PC-9 (cell line): ENCODE measurements around the gene FLT4. TPM values are rescaled to one million over a fixed set of nuclear protein-coding genes. Genes with fewer than 3 reads are reported as not detected.

Experiments used
- BruUV-seq: library from RNA; stranded (reverse); fragments of 400-500 nt; replicated peaks from 2 replicates; lab custom pipeline; 2021; lab: Mats Ljungman, UMichigan
- CTCF ChIA-PET: fragments of 300-600 bp; sonication (Branson Sonifier 250); formaldehyde crosslinking; loops from one replicate; lab custom pipeline; 2022; ENCODE audit warnings: antibody characterized with exemption; lab: Charles Lee
- POLR2A ChIA-PET: fragments of 300-600 bp; sonication (Branson Sonifier 250); formaldehyde crosslinking; loops from one replicate; lab custom pipeline; 2022; ENCODE audit warnings: antibody characterized with exemption; ENCODE audit not compliant: unreplicated experiment; lab: Charles Lee
- DNase-seq, 2 experiments: peaks; one replicate each; pipeline versions ENCODE4 v3.0.0 to v3.0.0-alpha.2; 2015 to 2022; ENCODE audit warnings: mixed read lengths in 1 of 2
- H2AFZ ChIP-seq: fragments of 200-600 bp; sonication (generic); 2 replicates; pipeline ENCODE4 v1.8.1; 2017; ENCODE audit warnings: antibody characterized with exemption
- H3F3A ChIP-seq: fragments of 200-600 bp; sonication (generic); 2 replicates; pipeline ENCODE4 v1.8.1; 2017; ENCODE audit warnings: antibody characterized with exemption, mild to moderate bottlenecking, low read depth; ENCODE audit not compliant: insufficient read depth
- H3K27ac ChIP-seq: fragments of 200-600 bp; sonication (generic); 2 replicates; pipeline ENCODE4 v1.6.1; 2016; ENCODE audit warnings: mixed run types
- H3K27me3 ChIP-seq: fragments of 200-600 bp; sonication (generic); 2 replicates; pipeline ENCODE4 v1.6.1; 2016; ENCODE audit warnings: low read depth, mixed run types; ENCODE audit not compliant: insufficient read depth
- H3K36me3 ChIP-seq: fragments of 200-600 bp; sonication (generic); 2 replicates; pipeline ENCODE4 v1.6.1; 2016; ENCODE audit warnings: low read depth, mixed run types
- H3K4me1 ChIP-seq: fragments of 200-600 bp; sonication (generic); replicated peaks from 2 replicates; pipeline ENCODE4 v1.6.1; 2016; ENCODE audit warnings: mixed run types; ENCODE audit not compliant: insufficient read depth
- H3K4me2 ChIP-seq: fragments of 200-600 bp; sonication (generic); 2 replicates; pipeline ENCODE4 v1.6.1; 2017; ENCODE audit warnings: mixed run types
- H3K4me3 ChIP-seq: fragments of 200-600 bp; sonication (generic); 2 replicates; pipeline ENCODE4 v1.6.1; 2016; ENCODE audit warnings: mixed run types
- H3K79me2 ChIP-seq: fragments of 200-600 bp; sonication (generic); 2 replicates; pipeline ENCODE4 v1.6.1; 2017; ENCODE audit warnings: low read depth, mixed run types
- H3K9me2 ChIP-seq: fragments of 200-600 bp; sonication (generic); 2 replicates; pipeline ENCODE4 v1.8.1; 2017; ENCODE audit warnings: mild to moderate bottlenecking; ENCODE audit not compliant: insufficient read depth
- H3K9me3 ChIP-seq: fragments of 200-600 bp; sonication (generic); 2 replicates; pipeline ENCODE4 v1.8.1; 2016; ENCODE audit warnings: low read depth; ENCODE audit not compliant: insufficient read depth
- H4K20me1 ChIP-seq: fragments of 200-600 bp; sonication (generic); 2 replicates; pipeline ENCODE4 v1.8.1; 2017; ENCODE audit not compliant: insufficient read depth
- CTCF ChIP-seq: fragments of 200-600 bp; sonication (generic); conservative IDR thresholded peaks from 2 replicates; pipeline ENCODE4 v1.6.1; 2017; ENCODE audit warnings: mixed run types, antibody characterized with exemption, mild to moderate bottlenecking, moderate library complexity
- EZH2 ChIP-seq: fragments of 200-600 bp; sonication (generic); IDR thresholded peaks from 2 replicates; pipeline ENCODE4 v1.8.0; 2017; ENCODE audit warnings: antibody characterized with exemption, low read depth
- intact Hi-C: fragments of 100-400 bp; cut with micrococcal nuclease; formaldehyde crosslinking; loops from one replicate; pipeline ENCODE4 v1.10.0; 2022; ENCODE audit not compliant: unreplicated experiment
- total RNA-seq: library from RNA; stranded (reverse); gene quantifications from 2 replicates; pipeline ENCODE4 v1.2.3, GENCODE V29; 2021

The FLT4 gene
- total RNA-seq, 1 experiment from 2014 or later = not detected

GRCh38 chr5:180596115-180596667 is 53.2 kb downstream of the FLT4 start:
- H3K36me3 ChIP-seq = no peaks in the 10 kb centered on the region
- no peak overlapping the region for H3K27ac ChIP-seq
- CTCF ChIA-PET = interaction anchor here (0.7 kb wide), 2 partner anchors 11 to 1382 kb away, joined by 8 to 10 read pairs; no protein-coding TSS in a partner anchor
- no peaks in the 10 kb centered on the region for H3K4me1 ChIP-seq
- H3F3A ChIP-seq = no peaks in the 10 kb centered on the region
- H4K20me1 ChIP-seq = no peaks in the 10 kb centered on the region
- no peaks in the 10 kb centered on the region for H3K79me2 ChIP-seq
- intact Hi-C loops = no loop called here
- no peak for TF ChIP-seq CTCF
- no peak for TF ChIP-seq EZH2
- H3K27me3 ChIP-seq = peaks cover 28% of the 10 kb centered on the region
- BruUV-seq = no TSS peak
- H3K4me3 ChIP-seq = no peak overlapping the region
- no peak overlapping the region for H3K4me2 ChIP-seq
- no peak overlapping the region for H2AFZ ChIP-seq
- POLR2A ChIA-PET = no interaction called here
- H3K9me2 ChIP-seq = no peaks in the 10 kb centered on the region
- H3K9me3 ChIP-seq = no peaks in the 10 kb centered on the region
- DNase-seq = no peak

GRCh38 chr5:180595381-180596114 is 53.9 kb downstream of the FLT4 start:
- Histone ChIP-seq H3K9me2 (no peaks in the 10 kb centered on the region), H3K4me1 (no peaks in the 10 kb centered on the region), H3K79me2 (no peaks in the 10 kb centered on the region), H3K36me3 (no peaks in the 10 kb centered on the region), H3K9me3 (no peaks in the 10 kb centered on the region), H3K4me3 (no peak overlapping the region), H3K27me3 (peaks cover 28% of the 10 kb centered on the region), H3K4me2 (no peak overlapping the region), H3K27ac (no peak overlapping the region), H4K20me1 (no peaks in the 10 kb centered on the region), H3F3A (no peaks in the 10 kb centered on the region), H2AFZ (no peak overlapping the region)
- ChIA-PET CTCF (interaction anchor here (0.7 kb wide), 2 partner anchors 12 to 1382 kb away, joined by 8 to 10 read pairs; no protein-coding TSS in a partner anchor), POLR2A (no interaction called here)
- BruUV-seq = no TSS peak
- no peak for DNase-seq
- no peak for TF ChIP-seq CTCF
- TF ChIP-seq EZH2 = no peak
- intact Hi-C loops = no loop called here

- Histone ChIP-seq H3K36me3 (no peaks in the 10 kb centered on the region), H4K20me1 (no peaks in the 10 kb centered on the region), H3K4me1 (no peaks in the 10 kb centered on the region), H2AFZ (no peak overlapping the region), H3K4me2 (no peak overlapping the region), H3K4me3 (no peak overlapping the region), H3F3A (no peaks in the 10 kb centered on the region), H3K27me3 (peaks cover 28% of the 10 kb centered on the region), H3K27ac (no peak overlapping the region), H3K79me2 (no peaks in the 10 kb centered on the region), H3K9me2 (no peaks in the 10 kb centered on the region), H3K9me3 (no peaks in the 10 kb centered on the region)
- ChIA-PET CTCF (no interaction called here), POLR2A (no interaction called here)
- DNase-seq = no peak
- TF ChIP-seq CTCF = no peak
- TF ChIP-seq EZH2 = no peak
- intact Hi-C loops = no loop called here
- BruUV-seq = no TSS peak
Measured at GRCh38 chr5:180595046-180595379, 54.4 kb downstream of the FLT4 start.
